Cerebellar cortex (tissue), 1 donor: ENCODE data around the gene EPO.
"Not testable (repeated sequence)": the region's sequence is repeated elsewhere in the genome, so short reads cannot be mapped to it uniquely, and the experiment has no call there.

Source experiments
- DNase-seq: peaks from one replicate; pipeline ENCODE4 v3.0.0-alpha.2; 2015; ENCODE audit warnings: low spot score

Gene EPO

GRCh38 chr7:100736671-100737070, 16.4 kb downstream of the EPO start:
- DNase-seq = no peak

GRCh38 chr7:100739934-100740333, 19.7 kb downstream of the EPO start:
- DNase-seq = no peak

GRCh38 chr7:100744605-100745004, 24.3 kb downstream of the EPO start:
- DNase-seq = no peak

GRCh38 chr7:100745184-100745583, 24.9 kb downstream of the EPO start:
- no peak for DNase-seq

- DNase-seq = no peak
These were observed 32.7 kb downstream of the EPO start for GRCh38 chr7:100752994-100753393.

- no peak for DNase-seq
These were observed 33.5 kb downstream of the EPO start for GRCh38 chr7:100753750-100754149.

GRCh38 chr7:100759357-100760171, 39.3 kb downstream of the EPO start:
- no peak for DNase-seq

- not testable (repeated sequence) for DNase-seq
These were observed 42.6 kb downstream of the EPO start for GRCh38 chr7:100762841-100763240.

GRCh38 chr7:100763556-100764140, 43.4 kb downstream of the EPO start:
- no peak for DNase-seq

- DNase-seq = no peak
These were observed 44.6 kb downstream of the EPO start for GRCh38 chr7:100764841-100765240.

GRCh38 chr7:100765250-100765649, 45.0 kb downstream of the EPO start:
- DNase-seq = no peak

- DNase-seq = no peak
These were observed 48.5 kb downstream of the EPO start for GRCh38 chr7:100768784-100769183.
